Lung (tissue), 16 donors: Measurements from ENCODE around the gene DCAKD. TPM values are rescaled to one million over a fixed set of nuclear protein-coding genes. Genes with fewer than 3 reads are reported as not detected.

Experiments
- ATAC-seq: fragments of 200-7000 bp; cut with Tn5 transposase; one replicate; pipeline ENCODE4 v1.9.1; 2020; ENCODE audit warnings: moderate number of reproducible peaks; ENCODE audit not compliant: insufficient read depth, low FRiP score
- DNase-seq, 3 donors: peaks; one replicate each; pipeline ENCODE4 v3.0.0-alpha.2; 2013 to 2017
- H3K27ac ChIP-seq, 2 donors: one replicate each; pipeline ENCODE4 v1.5.1; 2013; ENCODE audit warnings: mild to moderate bottlenecking in 2 of 2, moderate library complexity in 2 of 2, control low read depth in 1 of 2, inconsistent platforms in 1 of 2, low read depth in 1 of 2, low read length in 1 of 2
- H3K27me3 ChIP-seq, 3 donors: one replicate each; pipeline ENCODE4 v1.5.1; 2013; ENCODE audit warnings: low read length in 2 of 3; ENCODE audit not compliant: control insufficient read depth in 3 of 3, insufficient read depth in 3 of 3
- H3K36me3 ChIP-seq, 4 donors: one replicate each; pipeline ENCODE4 v1.5.1; 2013; ENCODE audit warnings: low read length in 4 of 4, mild to moderate bottlenecking in 1 of 4, moderate library complexity in 1 of 4; ENCODE audit not compliant: control insufficient read depth in 4 of 4, insufficient read depth in 4 of 4
- H3K4me1 ChIP-seq, 5 donors: one replicate each; pipeline ENCODE4 v1.5.1; 2013; ENCODE audit warnings: low read length in 5 of 5, mild to moderate bottlenecking in 2 of 5, moderate library complexity in 1 of 5; ENCODE audit not compliant: control insufficient read depth in 5 of 5, insufficient read depth in 5 of 5
- H3K4me3 ChIP-seq: one replicate; pipeline ENCODE4 v1.5.1; 2013; ENCODE audit warnings: mild to moderate bottlenecking, control low read depth, moderate library complexity
- H3K9ac ChIP-seq, 2 donors: one replicate each; pipeline ENCODE4 v1.5.1; 2013; ENCODE audit warnings: low read length in 2 of 2, control low read depth in 1 of 2; ENCODE audit not compliant: insufficient read depth in 1 of 2
- H3K9me3 ChIP-seq, 4 donors: one replicate each; pipeline ENCODE4 v1.5.1; 2013; ENCODE audit warnings: low read length in 3 of 4, mild to moderate bottlenecking in 1 of 4, moderate library complexity in 1 of 4; ENCODE audit not compliant: control insufficient read depth in 4 of 4, insufficient read depth in 3 of 4
- CTCF ChIP-seq: IDR thresholded peaks from 2 replicates; pipeline ENCODE4 v1.5.1; 2012; ENCODE audit warnings: mild to moderate bottlenecking; ENCODE audit errors: control extremely low read depth, extremely low read depth
- WGBS, 2 donors: extraction: QIAGEN DNeasy Blood & Tissue Kit; methylation state at CpG; one replicate each; pipeline ENCODE4 v1.1.7; 2013; 5-methylcytosine and 5-hydroxymethylcytosine counted together
- long read RNA-seq, 5 donors: transcript quantifications; one replicate each; lab custom pipeline, GENCODE V29; 2026
- polyA plus RNA-seq, 2 donors: library from polyadenylated mRNA; stranded (reverse); fragments of 200-250 nt; gene quantifications; one replicate each; pipeline ENCODE4 v1.2.1, GENCODE V29; 2013
- total RNA-seq, 2 donors: library from RNA; depleted of rRNA in 1 of 2; stranded (reverse); fragments of >200 nt in 1 of 2; gene quantifications; one replicate each; pipeline ENCODE4 v1.2.1, GENCODE V29; 2014 to 2021
- donor health status: control.
- donor health status: control.
- donor health status: Bipolar disorder and iron deficiency.
- donor health status: healthy.
- donor health status: DM: yes; HTN: yes; CAD: no.

DCAKD gene
- total RNA-seq (10 to 100 TPM; 26.7 to 28.8 TPM), polyA plus RNA-seq (10 to 100 TPM; 11.8 to 13.6 TPM)
- long read RNA-seq, donor 1, partial matches to known transcripts: 24 of 47 reads
- long read RNA-seq, donor 1, other reads (novel, unspliced or antisense): 12 of 47 reads
- long read RNA-seq, donor 2, partial matches to known transcripts: 0 of 3 reads
- long read RNA-seq, donor 2, other reads (novel, unspliced or antisense): 0 of 3 reads
- long read RNA-seq, donor 3, transcript DCAKD-205 (5 exons, 990 nt): major isoform, 5 of 8 reads
- long read RNA-seq, donor 3, partial matches to known transcripts: 0 of 8 reads
- long read RNA-seq, donor 3, other reads (novel, unspliced or antisense): 0 of 8 reads
- long read RNA-seq, donor 4, partial matches to known transcripts: 0 of 7 reads
- long read RNA-seq, donor 4, other reads (novel, unspliced or antisense): 0 of 7 reads
- long read RNA-seq, donor 5, transcript DCAKD-205 (5 exons, 990 nt): minor isoform, 7 of 27 reads
- long read RNA-seq, donor 5, transcript DCAKD-208 (5 exons, 2,054 nt): major isoform, 8 of 27 reads
- long read RNA-seq, donor 5, partial matches to known transcripts: 5 of 27 reads
- long read RNA-seq, donor 5, other reads (novel, unspliced or antisense): 0 of 27 reads

GRCh38 chr17:45051060-45051719, at the start of gene DCAKD:
Gene DCAKD, minus strand, starts transcription at chr17:45051632. Its CDS starts 16,747 bp downstream, at chr17:45034885.
- TF ChIP-seq CTCF: no peak

GRCh38 chr17:45098869-45099616, 47.6 kb upstream of the DCAKD start:
- Histone ChIP-seq H3K4me3 (no peak overlapping the region), H3K9me3 (no peaks in the 10 kb centered on the region), H3K27ac (peak overlapping the region in 1 of 2 donors; percentile 34), H3K27me3 (no peaks in the 10 kb centered on the region), H3K4me1 (peaks cover 0 to 5% (median 0%) of the 10 kb centered on the region in 5 donors), H3K9ac (no peak overlapping the region), H3K36me3 (peaks cover 14 to 63% (median 49%) of the 10 kb centered on the region in 4 donors)
- DNase-seq: peak; percentile 80 to 84 (median 83)
- peak; percentile 81 for ATAC-seq
- TF ChIP-seq CTCF: peak; percentile 71
- 53 to 60% methylated on average over 9 of the region's 9 CpGs for WGBS, 2 donors

More at GRCh38 chr17:45051060-45051719, at the start of gene DCAKD:
- DNase-seq (peak; percentile 95 to 98 (median 95)), ATAC-seq (peak; percentile 97)
- peaks cover 0 to 2% (median 0%) of the 10 kb centered on the region in 4 donors for H3K36me3 ChIP-seq
- peak within 1 kb of the TSS; percentile 88 to 93 for H3K9ac ChIP-seq
- peak within 1 kb of the TSS; percentile 65 for H3K4me3 ChIP-seq
- peaks cover 0 to 13% (median 6%) of the 10 kb centered on the region in 5 donors for H3K4me1 ChIP-seq
- H3K27me3 ChIP-seq: no peaks in the 10 kb centered on the region
- 0% methylated on average over 28 to 55 of the region's 56 CpGs for WGBS, 2 donors
- H3K9me3 ChIP-seq: no peaks in the 10 kb centered on the region
- H3K27ac ChIP-seq: peak within 1 kb of the TSS; percentile 92 to 98

- peaks cover 14 to 59% (median 49%) of the 10 kb centered on the region in 4 donors for H3K36me3 ChIP-seq
- no peaks in the 10 kb centered on the region for H3K27me3 ChIP-seq
- peaks cover 0 to 7% (median 3%) of the 10 kb centered on the region in 5 donors for H3K4me1 ChIP-seq
- H3K9ac ChIP-seq: no peak overlapping the region
- ATAC-seq (no peak), DNase-seq (no peak)
- no peaks in the 10 kb centered on the region for H3K9me3 ChIP-seq
- no peak overlapping the region for H3K4me3 ChIP-seq
- TF ChIP-seq CTCF: no peak
- WGBS, 2 donors: 90 to 94% methylated on average over 13 of the region's 13 CpGs
- H3K27ac ChIP-seq: no peak overlapping the region
Measured at GRCh38 chr17:45098081-45098868, 46.8 kb upstream of the DCAKD start.
